Glutamatergic neuron (in vitro differentiated cells): ENCODE results near the gene SRA1. TPM values are rescaled to one million over a fixed set of nuclear protein-coding genes. Genes with fewer than 3 reads are reported as not detected.
"Not testable (repeated sequence)": the region's sequence is repeated elsewhere in the genome, so short reads cannot be mapped to it uniquely, and the experiment has no call there.

ENCODE experiments used
- DNase-seq: peaks from one replicate; pipeline ENCODE4 v3.0.0; 2022
- H3K27ac Mint-ChIP-seq: one replicate; pipeline ENCODE4 v1.8.0; 2020; ENCODE audit warnings: mild to moderate bottlenecking, mixed read lengths, inconsistent platforms; ENCODE audit not compliant: unreplicated experiment
- H3K27me3 Mint-ChIP-seq: one replicate; pipeline ENCODE4 v1.8.0; 2020; ENCODE audit warnings: mild to moderate bottlenecking, moderate library complexity, mixed read lengths, inconsistent platforms; ENCODE audit not compliant: unreplicated experiment
- H3K36me3 Mint-ChIP-seq: one replicate; pipeline ENCODE4 v1.8.0; 2020; ENCODE audit warnings: mild to moderate bottlenecking, mixed read lengths, inconsistent platforms; ENCODE audit not compliant: unreplicated experiment
- H3K4me1 Mint-ChIP-seq: one replicate; pipeline ENCODE4 v1.8.0; 2020; ENCODE audit warnings: mild to moderate bottlenecking, low read depth, mixed read lengths, inconsistent platforms; ENCODE audit not compliant: unreplicated experiment
- H3K4me3 Mint-ChIP-seq: one replicate; pipeline ENCODE4 v1.8.0; 2020; ENCODE audit warnings: mild to moderate bottlenecking, mixed read lengths, inconsistent platforms; ENCODE audit not compliant: unreplicated experiment
- H3K9me3 Mint-ChIP-seq: one replicate; pipeline ENCODE4 v1.8.0; 2020; ENCODE audit warnings: mild to moderate bottlenecking, moderate library complexity, mixed read lengths, inconsistent platforms; ENCODE audit not compliant: unreplicated experiment
- CTCF ChIP-seq: fragments of 200-600 bp; sonication (generic); IDR thresholded peaks from one replicate; pipeline ENCODE4 v1.5.0; 2021; ENCODE audit not compliant: partially characterized antibody, unreplicated experiment
- long read RNA-seq: library from polyadenylated mRNA; unstranded; transcript quantifications from one replicate; pipeline ENCODE4 v2.0.0, GENCODE V29; 2020; ENCODE audit not compliant: unreplicated experiment
- total RNA-seq: library from RNA; stranded (reverse); fragmentation: NEBNext Ultra II Directional; extraction: Animal tissue kit (Norgen Biotek cat#: 25700); gene quantifications from one replicate; pipeline ENCODE4 v1.2.1, GENCODE V29; 2021; ENCODE audit not compliant: unreplicated experiment

The SRA1 gene
- total RNA-seq, result 45.0 TPM
- long read RNA-seq, transcript SRA1-201 (5 exons, 2,107 nt), result major isoform, 50 of 94 reads
- long read RNA-seq, transcript SRA1-205 (4 exons, 1,466 nt), result minor isoform, 36 of 94 reads
- long read RNA-seq, partial matches to known transcripts, result 1 of 94 reads
- long read RNA-seq, other reads (novel, unspliced or antisense), result 3 of 94 reads

DNA sequence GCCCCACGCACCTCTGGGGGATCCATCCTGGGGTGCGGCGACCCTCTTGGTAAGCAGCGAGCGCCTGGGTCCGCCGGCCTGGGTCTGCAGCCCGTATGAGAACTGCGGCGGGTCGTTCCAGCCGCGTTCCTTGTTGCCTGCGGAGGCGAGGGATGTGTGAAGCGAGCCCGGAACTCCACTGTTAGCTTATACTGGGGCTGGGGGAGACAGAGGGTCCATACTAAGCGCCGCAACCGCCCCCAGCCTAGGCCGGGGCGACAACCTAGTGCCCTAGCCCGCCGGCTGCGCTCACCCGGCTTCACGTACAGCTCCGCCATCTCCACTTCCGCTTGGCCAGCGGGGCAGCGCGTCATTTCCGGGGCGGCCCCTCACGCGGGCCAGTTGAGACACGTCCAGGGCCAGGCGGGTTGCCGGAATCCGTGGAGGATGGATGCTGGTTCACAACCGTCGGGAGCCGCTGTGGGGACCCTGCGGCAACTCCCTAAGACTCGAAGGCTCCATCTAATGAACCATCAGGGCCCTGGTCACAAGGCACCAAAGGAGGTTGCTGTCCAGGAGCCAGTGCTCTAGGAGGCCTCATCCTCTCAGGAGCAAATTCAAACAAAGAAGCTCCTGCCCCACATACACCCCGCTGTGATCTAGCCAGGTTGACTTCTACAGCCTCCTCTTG is at the start of gene SRA1:
TSS of gene SRA1 (minus strand) at position 338 of the 670 bp plus-strand sequence. CDS start at position 317, 21 bp downstream.
- Mint-ChIP-seq H3K4me3 (peak within 1 kb of the TSS; percentile 95), H3K9me3 (peaks cover 9% of the 10 kb centered on the region), H3K27ac (peak within 1 kb of the TSS; percentile 97), H3K36me3 (no peaks in the 10 kb centered on the region), H3K4me1 (peaks cover 17% of the 10 kb centered on the region), H3K27me3 (peaks cover 5% of the 10 kb centered on the region)
- TF ChIP-seq CTCF, result no peak
- DNase-seq, result peak; percentile 97

DNA sequence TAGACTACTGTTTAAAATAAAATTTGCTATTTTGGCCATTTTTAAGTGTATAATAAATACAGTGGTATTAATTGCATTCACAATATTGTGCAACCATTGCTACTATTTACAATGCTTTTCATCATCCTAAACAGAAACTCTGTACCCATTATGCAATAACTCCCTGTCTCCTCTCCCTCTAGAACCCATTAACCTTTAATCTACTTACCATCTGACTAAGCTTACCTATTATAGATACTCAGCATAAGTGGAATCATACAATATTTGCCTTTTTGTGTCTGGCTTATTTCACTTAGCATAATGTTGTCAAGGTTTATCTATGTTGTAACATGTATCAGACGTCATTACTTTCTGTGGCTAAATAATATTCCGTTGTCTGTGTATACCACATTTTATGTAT is 49.8 kb upstream of the SRA1 start:
- peaks cover 8% of the 10 kb centered on the region for H3K36me3 Mint-ChIP-seq
- no peaks in the 10 kb centered on the region for H3K4me1 Mint-ChIP-seq
- no peak overlapping the region for H3K27ac Mint-ChIP-seq
- DNase-seq, result no peak
- peaks cover 7% of the 10 kb centered on the region for H3K27me3 Mint-ChIP-seq
- peaks cover 1% of the 10 kb centered on the region for H3K9me3 Mint-ChIP-seq
- H3K4me3 Mint-ChIP-seq, result no peak overlapping the region
- no peak for TF ChIP-seq CTCF

DNA sequence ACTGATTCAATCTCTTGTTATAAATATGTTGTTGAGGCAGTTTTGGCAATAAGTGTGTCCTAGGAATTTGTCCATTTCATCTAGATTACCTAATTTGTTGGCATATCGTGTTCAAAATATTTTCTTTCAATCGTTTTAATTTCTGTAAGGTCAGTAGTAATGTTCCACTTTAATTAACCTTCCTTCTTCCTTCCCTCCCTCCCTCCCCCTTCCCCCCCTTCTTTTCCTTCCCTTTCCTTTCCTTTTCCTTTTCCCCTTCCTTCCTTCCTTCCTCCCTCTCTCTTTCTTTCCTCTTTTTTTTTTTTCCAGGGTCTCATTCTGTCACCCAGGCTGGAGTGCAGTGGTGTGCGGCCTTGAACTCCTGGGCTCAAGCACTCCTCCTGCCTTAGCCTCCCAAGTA is 48.6 kb upstream of the SRA1 start:
- H3K4me3 Mint-ChIP-seq, result no peak overlapping the region
- H3K4me1 Mint-ChIP-seq, result no peaks in the 10 kb centered on the region
- no peaks in the 10 kb centered on the region for H3K9me3 Mint-ChIP-seq
- no peak overlapping the region for H3K27ac Mint-ChIP-seq
- TF ChIP-seq CTCF, result no peak
- no peak for DNase-seq
- peaks cover 3% of the 10 kb centered on the region for H3K27me3 Mint-ChIP-seq
- no peaks in the 10 kb centered on the region for H3K36me3 Mint-ChIP-seq

GRCh38 chr5:140603734-140604133 is 46.5 kb upstream of the SRA1 start:
- Mint-ChIP-seq H3K36me3 (no peaks in the 10 kb centered on the region), H3K4me1 (no peaks in the 10 kb centered on the region), H3K4me3 (no peak overlapping the region), H3K27ac (no peak overlapping the region), H3K27me3 (peaks cover 3% of the 10 kb centered on the region), H3K9me3 (no peaks in the 10 kb centered on the region)
- no peak for DNase-seq
- TF ChIP-seq CTCF, result no peak

GRCh38 chr5:140603446-140603698 is 46.1 kb upstream of the SRA1 start:
- not testable (repeated sequence) for H3K27ac Mint-ChIP-seq, H3K4me3 Mint-ChIP-seq, H3K4me1 Mint-ChIP-seq, H3K36me3 Mint-ChIP-seq, H3K9me3 Mint-ChIP-seq, DNase-seq, H3K27me3 Mint-ChIP-seq
